SK-N-SH (cell line): ENCODE results near the gene COPS3. TPM values are rescaled to one million over a fixed set of nuclear protein-coding genes. Genes with fewer than 3 reads are reported as not detected.

ENCODE experiments used
- CTCF ChIA-PET: fragments of 300-600, 350-600 bp; formaldehyde crosslinking; extraction: SDS; loops from one replicate; lab custom pipeline; 2021; lab: Yijun Ruan, JAX
- POLR2A ChIA-PET: fragments of 350-600 bp; sonication (Branson Sonifier 250); formaldehyde crosslinking; extraction: SDS; loops from one replicate; lab custom pipeline; 2020; ENCODE audit warnings: antibody characterized with exemption, inconsistent platforms; lab: Yijun Ruan, JAX
- DNase-seq: peaks from one replicate; pipeline ENCODE4 v3.0.0; 2012
- H2AFZ ChIP-seq: fragments of 200-600 bp; sonication (generic); 2 replicates; pipeline ENCODE4 v1.8.1; 2016; ENCODE audit warnings: antibody characterized with exemption, mild to moderate bottlenecking, low read depth
- H3F3A ChIP-seq: fragments of 200-600 bp; sonication (generic); replicated peaks from 2 replicates; pipeline ENCODE3; 2016; ENCODE audit warnings: antibody characterized with exemption, mild to moderate bottlenecking; ENCODE audit not compliant: insufficient read depth
- H3K27ac ChIP-seq, 2 experiments: fragments of 200-500 bp in 1 of 2; fragments of 200-600 bp in 1 of 2; sonication (Bioruptor generic) in 1 of 2; sonication (generic), shearing (Covaris generic) in 1 of 2; 2 replicates each; pipeline versions ENCODE4 v1.5.1 to v1.6.1; 2014 to 2016; ENCODE audit warnings: low read depth in 2 of 2, inconsistent platforms in 1 of 2, low read length in 1 of 2, mild to moderate bottlenecking in 1 of 2, mixed read lengths in 1 of 2
- H3K27me3 ChIP-seq: fragments of 200-600 bp; sonication (generic), shearing (Covaris generic); 2 replicates; pipeline ENCODE4 v1.6.1; 2016; ENCODE audit warnings: mixed run types; ENCODE audit not compliant: insufficient read depth
- H3K36me3 ChIP-seq, 2 experiments: fragments of 200-500 bp in 1 of 2; fragments of 200-600 bp in 1 of 2; sonication (Bioruptor generic) in 1 of 2; sonication (generic) in 1 of 2; replicated peaks in 1 of 2; 2 replicates each; pipeline versions ENCODE3 to v1.5.1; 2014 to 2016; ENCODE audit warnings: low read length in 1 of 2, mild to moderate bottlenecking in 1 of 2; ENCODE audit not compliant: insufficient read depth in 2 of 2, control insufficient read depth in 1 of 2
- H3K4me1 ChIP-seq, 2 experiments: fragments of 200-500 bp in 1 of 2; fragments of 200-600 bp in 1 of 2; sonication (Bioruptor generic) in 1 of 2; sonication (generic), shearing (Covaris generic) in 1 of 2; 2 replicates each; pipeline versions ENCODE4 v1.5.1 to v1.6.1; 2014 to 2016; ENCODE audit warnings: low read depth in 1 of 2, low read length in 1 of 2, mixed run types in 1 of 2; ENCODE audit not compliant: insufficient read depth in 2 of 2, control insufficient read depth in 1 of 2
- H3K4me2 ChIP-seq: fragments of 200-600 bp; sonication (generic), shearing (Covaris generic); 2 replicates; pipeline ENCODE4 v1.6.1; 2017; ENCODE audit warnings: mixed run types
- H3K4me3 ChIP-seq, 2 experiments: fragments of 200-500 bp in 1 of 2; fragments of 200-600 bp in 1 of 2; sonication (Bioruptor generic) in 1 of 2; sonication (generic), shearing (Covaris generic) in 1 of 2; 2 replicates each; pipeline versions ENCODE4 v1.5.1 to v1.8.1; 2014 to 2016; ENCODE audit warnings: low read depth in 2 of 2, inconsistent platforms in 1 of 2, low read length in 1 of 2, mild to moderate bottlenecking in 1 of 2, mixed read lengths in 1 of 2, moderate library complexity in 1 of 2
- H3K79me2 ChIP-seq: fragments of 200-600 bp; sonication (generic); 2 replicates; pipeline ENCODE4 v1.8.1; 2017; ENCODE audit warnings: mild to moderate bottlenecking; ENCODE audit not compliant: insufficient read depth
- H3K9ac ChIP-seq: fragments of 200-600 bp; sonication (generic); 2 replicates; pipeline ENCODE4 v1.6.1; 2017; ENCODE audit warnings: mixed run types
- H3K9me2 ChIP-seq: fragments of 200-600 bp; sonication (generic); 2 replicates; pipeline ENCODE4 v1.6.1; 2017; ENCODE audit warnings: mixed run types
- H3K9me3 ChIP-seq: fragments of 200-600 bp; sonication (generic); 2 replicates; pipeline ENCODE4 v1.6.1; 2017; ENCODE audit warnings: mixed run types, mild to moderate bottlenecking, moderate library complexity
- H4K20me1 ChIP-seq: fragments of 200-600 bp; sonication (generic); 2 replicates; pipeline ENCODE4 v1.6.1; 2017; ENCODE audit warnings: mild to moderate bottlenecking, mixed run types; ENCODE audit not compliant: insufficient read depth
- EZH2phosphoT487 ChIP-seq: fragments of 200-600 bp; sonication (generic); IDR thresholded peaks from 2 replicates; pipeline ENCODE4 v1.6.1; 2017; ENCODE audit warnings: low read depth, mixed run types, mild to moderate bottlenecking, antibody characterized with exemption, moderate library complexity, borderline replicate concordance
- FOXM1 ChIP-seq: IDR thresholded peaks from 2 replicates; pipeline ENCODE4 v1.4.0; 2012; ENCODE audit warnings: low read depth, mild to moderate bottlenecking
- GATA2 ChIP-seq: sonication (generic); formaldehyde crosslinking; IDR thresholded peaks from 2 replicates; pipeline ENCODE4 v1.5.0; 2020; ENCODE audit warnings: mild to moderate bottlenecking, missing genetic modification reagents
- MAX ChIP-seq: IDR thresholded peaks from 2 replicates; pipeline ENCODE4 v1.4.0; 2012; ENCODE audit warnings: low read depth
- MEF2A ChIP-seq: IDR thresholded peaks from 2 replicates; pipeline ENCODE4 v1.4.0; 2012; ENCODE audit warnings: low read depth, borderline replicate concordance
- MXI1 ChIP-seq: IDR thresholded peaks from 2 replicates; pipeline ENCODE4 v1.6.1; 2012; ENCODE audit warnings: mild to moderate bottlenecking, low read depth, low read length, improper control_type of control experiment
- NFIC ChIP-seq: IDR thresholded peaks from 2 replicates; pipeline ENCODE4 v1.4.0; 2012; ENCODE audit warnings: borderline replicate concordance
- PBX3 ChIP-seq: IDR thresholded peaks from 2 replicates; pipeline ENCODE4; 2012
- POLR2AphosphoS5 ChIP-seq: IDR thresholded peaks from 2 replicates; pipeline ENCODE4 v1.6.1; 2012; ENCODE audit warnings: low read depth, low read length
- RAD21 ChIP-seq: IDR thresholded peaks from 2 replicates; pipeline ENCODE4 v1.6.1; 2012; ENCODE audit warnings: mild to moderate bottlenecking, low read length
- RCOR1 ChIP-seq: fragments of 150-350 bp; IDR thresholded peaks from 2 replicates; pipeline ENCODE4 v1.6.1; 2017; ENCODE audit warnings: antibody characterized with exemption, low read length
- SMC3 ChIP-seq: IDR thresholded peaks from 2 replicates; pipeline ENCODE4 v1.6.1; 2012; ENCODE audit warnings: low read depth, low read length, improper control_type of control experiment
- TAF1 ChIP-seq: IDR thresholded peaks from 2 replicates; pipeline ENCODE4 v1.6.1; 2012; ENCODE audit warnings: low read depth, mild to moderate bottlenecking, low read length, moderate library complexity, borderline replicate concordance
- TCF12 ChIP-seq: IDR thresholded peaks from 2 replicates; pipeline ENCODE4 v1.4.0; 2012
- WGBS: methylation state at CpG from one replicate; pipeline ENCODE4 v1.1.6; 2017; ENCODE audit warnings: low lambda C conversion rate; 5-methylcytosine and 5-hydroxymethylcytosine counted together
- polyA plus RNA-seq, 3 experiments: library from polyadenylated mRNA; depleted of rRNA; stranded (reverse); fragments of >200 nt; gene quantifications; 2 replicates each; pipeline ENCODE4 v1.2.3, GENCODE V29; 2012
- TF ChIP-seq, protein P1 (sequence below): IDR thresholded peaks from 2 replicates; pipeline ENCODE4 v1.4.0; 2012; ENCODE audit warnings: low read depth, borderline replicate concordance
- TF ChIP-seq, protein P2 (sequence below): IDR thresholded peaks from 2 replicates; pipeline ENCODE4 v1.6.1; 2012; ENCODE audit warnings: mild to moderate bottlenecking, low read depth, low read length, moderate library complexity

COPS3 gene
- polyA plus RNA-seq, 1 of the 3 experiments (the other 2 are of a cell fraction), result 64.8 TPM

- H3K4me1 ChIP-seq, result no peaks in the 10 kb centered on the region
- 98% methylated on average over 3 of the region's 3 CpGs for WGBS
- H3K4me2 ChIP-seq, result no peak overlapping the region
- TF ChIP-seq MXI1 (no peak), POLR2AphosphoS5 (no peak), GATA2 (no peak), MEF2A (no peak), TCF12 (no peak), EZH2phosphoT487 (no peak), TAF1 (no peak)
- H3K9me3 ChIP-seq, result no peaks in the 10 kb centered on the region
- no peaks in the 10 kb centered on the region for H3K27me3 ChIP-seq
- H2AFZ ChIP-seq, result no peak overlapping the region
- no peaks in the 10 kb centered on the region for H3K9me2 ChIP-seq
- DNase-seq, result no peak
- ChIA-PET CTCF (interaction anchor here (1.7 kb wide), 1 partner anchor 23 kb away, joined by 5 read pairs; no protein-coding TSS in a partner anchor), POLR2A (no interaction called here)
- H3K4me3 ChIP-seq, result no peak overlapping the region
- H3K27ac ChIP-seq, result no peak overlapping the region
- peaks cover 15% of the 10 kb centered on the region for H3F3A ChIP-seq
- peaks cover 34 to 40% of the 10 kb centered on the region in 2 experiments for H3K36me3 ChIP-seq
- no peak overlapping the region for H3K9ac ChIP-seq
- no peaks in the 10 kb centered on the region for H4K20me1 ChIP-seq
- H3K79me2 ChIP-seq, result no peaks in the 10 kb centered on the region
These were observed 34.2 kb downstream of the COPS3 start for GRCh38 chr17:17246879-17247278.

DNA sequence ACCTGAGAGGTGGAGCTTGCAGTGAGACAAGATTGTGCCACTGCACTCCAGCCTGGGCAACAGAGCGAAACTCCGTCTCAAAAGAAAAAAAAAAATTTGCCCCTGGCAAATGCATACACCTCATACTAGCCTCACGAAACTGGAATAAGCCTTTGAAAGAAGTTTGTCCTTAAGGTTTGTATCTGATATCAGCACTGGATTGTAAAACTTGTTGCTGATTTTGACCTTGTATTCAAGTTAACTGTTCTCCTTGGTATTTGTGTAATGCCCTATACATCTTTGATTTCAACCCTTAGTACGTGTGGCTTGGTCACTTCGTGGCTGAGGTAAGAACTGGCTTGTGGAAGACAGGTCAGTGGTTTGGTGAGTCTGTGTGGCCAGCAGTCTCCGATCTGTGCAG is 37.9 kb downstream of the COPS3 start:
- DNase-seq, result no peak
- peaks cover 18 to 24% of the 10 kb centered on the region in 2 experiments for H3K36me3 ChIP-seq
- H3K4me3 ChIP-seq, result no peak overlapping the region
- no peak overlapping the region for H3K27ac ChIP-seq
- H3K9ac ChIP-seq, result no peak overlapping the region
- H3K4me2 ChIP-seq, result no peak overlapping the region
- WGBS, result 94% methylated on average over 6 of the region's 6 CpGs
- no peaks in the 10 kb centered on the region for H4K20me1 ChIP-seq
- CTCF ChIA-PET, result no interaction called here
- H3K27me3 ChIP-seq, result no peaks in the 10 kb centered on the region
- H3K79me2 ChIP-seq, result no peaks in the 10 kb centered on the region
- no peaks in the 10 kb centered on the region for H3K9me2 ChIP-seq
- POLR2A ChIA-PET, result no interaction called here
- TF ChIP-seq MAX, result no peak
- no peaks in the 10 kb centered on the region for H3K9me3 ChIP-seq
- H2AFZ ChIP-seq, result no peak overlapping the region
- no peaks in the 10 kb centered on the region for H3K4me1 ChIP-seq
- H3F3A ChIP-seq, result peaks cover 10% of the 10 kb centered on the region

DNA sequence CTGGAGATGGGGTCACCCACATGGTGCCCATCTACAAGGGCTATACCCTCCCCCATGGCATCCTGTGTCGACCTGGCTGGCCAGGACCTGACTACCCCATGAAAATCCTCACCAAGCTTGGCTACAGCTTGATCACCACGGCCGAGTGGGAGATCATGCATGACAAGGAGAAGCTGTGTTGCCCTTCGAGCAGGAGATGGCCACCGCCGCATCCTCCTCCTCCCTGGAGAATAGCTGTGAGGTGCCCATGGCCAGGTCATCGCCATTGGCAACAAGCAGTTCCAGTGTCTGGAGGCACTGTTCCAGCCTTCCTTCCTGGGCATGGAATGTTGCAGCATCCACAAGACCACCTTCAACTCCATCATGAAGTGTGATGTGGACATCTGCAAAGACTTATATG is 38.8 kb downstream of the COPS3 start:
- no peaks in the 10 kb centered on the region for H3K79me2 ChIP-seq
- H3K27ac ChIP-seq, result no peak overlapping the region
- H2AFZ ChIP-seq, result no peak overlapping the region
- no peaks in the 10 kb centered on the region for H4K20me1 ChIP-seq
- CTCF ChIA-PET, result no interaction called here
- no peaks in the 10 kb centered on the region for H3K9me3 ChIP-seq
- peaks cover 11 to 15% of the 10 kb centered on the region in 2 experiments for H3K36me3 ChIP-seq
- H3K27me3 ChIP-seq, result no peaks in the 10 kb centered on the region
- no peaks in the 10 kb centered on the region for H3K4me1 ChIP-seq
- POLR2A ChIA-PET, result no interaction called here
- H3K4me3 ChIP-seq, result no peak overlapping the region
- H3K4me2 ChIP-seq, result no peak overlapping the region
- H3F3A ChIP-seq, result peaks cover 7% of the 10 kb centered on the region
- no peaks in the 10 kb centered on the region for H3K9me2 ChIP-seq
- DNase-seq, result no peak
- 100% methylated on average over 1 of the region's 7 CpGs for WGBS
- no peak overlapping the region for H3K9ac ChIP-seq
- TF ChIP-seq MAX (no peak), SMC3 (no peak), FOXM1 (no peak), RCOR1 (no peak), NFIC (no peak), PBX3 (no peak), TCF12 (no peak), RAD21 (no peak)
- TF ChIP-seq, protein P1, sequence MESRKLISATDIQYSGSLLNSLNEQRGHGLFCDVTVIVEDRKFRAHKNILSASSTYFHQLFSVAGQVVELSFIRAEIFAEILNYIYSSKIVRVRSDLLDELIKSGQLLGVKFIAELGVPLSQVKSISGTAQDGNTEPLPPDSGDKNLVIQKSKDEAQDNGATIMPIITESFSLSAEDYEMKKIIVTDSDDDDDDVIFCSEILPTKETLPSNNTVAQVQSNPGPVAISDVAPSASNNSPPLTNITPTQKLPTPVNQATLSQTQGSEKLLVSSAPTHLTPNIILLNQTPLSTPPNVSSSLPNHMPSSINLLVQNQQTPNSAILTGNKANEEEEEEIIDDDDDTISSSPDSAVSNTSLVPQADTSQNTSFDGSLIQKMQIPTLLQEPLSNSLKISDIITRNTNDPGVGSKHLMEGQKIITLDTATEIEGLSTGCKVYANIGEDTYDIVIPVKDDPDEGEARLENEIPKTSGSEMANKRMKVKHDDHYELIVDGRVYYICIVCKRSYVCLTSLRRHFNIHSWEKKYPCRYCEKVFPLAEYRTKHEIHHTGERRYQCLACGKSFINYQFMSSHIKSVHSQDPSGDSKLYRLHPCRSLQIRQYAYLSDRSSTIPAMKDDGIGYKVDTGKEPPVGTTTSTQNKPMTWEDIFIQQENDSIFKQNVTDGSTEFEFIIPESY, result no peak
- TF ChIP-seq, protein P2, sequence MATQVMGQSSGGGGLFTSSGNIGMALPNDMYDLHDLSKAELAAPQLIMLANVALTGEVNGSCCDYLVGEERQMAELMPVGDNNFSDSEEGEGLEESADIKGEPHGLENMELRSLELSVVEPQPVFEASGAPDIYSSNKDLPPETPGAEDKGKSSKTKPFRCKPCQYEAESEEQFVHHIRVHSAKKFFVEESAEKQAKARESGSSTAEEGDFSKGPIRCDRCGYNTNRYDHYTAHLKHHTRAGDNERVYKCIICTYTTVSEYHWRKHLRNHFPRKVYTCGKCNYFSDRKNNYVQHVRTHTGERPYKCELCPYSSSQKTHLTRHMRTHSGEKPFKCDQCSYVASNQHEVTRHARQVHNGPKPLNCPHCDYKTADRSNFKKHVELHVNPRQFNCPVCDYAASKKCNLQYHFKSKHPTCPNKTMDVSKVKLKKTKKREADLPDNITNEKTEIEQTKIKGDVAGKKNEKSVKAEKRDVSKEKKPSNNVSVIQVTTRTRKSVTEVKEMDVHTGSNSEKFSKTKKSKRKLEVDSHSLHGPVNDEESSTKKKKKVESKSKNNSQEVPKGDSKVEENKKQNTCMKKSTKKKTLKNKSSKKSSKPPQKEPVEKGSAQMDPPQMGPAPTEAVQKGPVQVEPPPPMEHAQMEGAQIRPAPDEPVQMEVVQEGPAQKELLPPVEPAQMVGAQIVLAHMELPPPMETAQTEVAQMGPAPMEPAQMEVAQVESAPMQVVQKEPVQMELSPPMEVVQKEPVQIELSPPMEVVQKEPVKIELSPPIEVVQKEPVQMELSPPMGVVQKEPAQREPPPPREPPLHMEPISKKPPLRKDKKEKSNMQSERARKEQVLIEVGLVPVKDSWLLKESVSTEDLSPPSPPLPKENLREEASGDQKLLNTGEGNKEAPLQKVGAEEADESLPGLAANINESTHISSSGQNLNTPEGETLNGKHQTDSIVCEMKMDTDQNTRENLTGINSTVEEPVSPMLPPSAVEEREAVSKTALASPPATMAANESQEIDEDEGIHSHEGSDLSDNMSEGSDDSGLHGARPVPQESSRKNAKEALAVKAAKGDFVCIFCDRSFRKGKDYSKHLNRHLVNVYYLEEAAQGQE, result no peak
